ENCODE data around the gene ZNF175. TPM values are rescaled to one million over a fixed set of nuclear protein-coding genes. Genes with fewer than 3 reads are reported as not detected.

Gene ZNF175
- total RNA-seq, 1 experiment from 2014 or later: 16.1 TPM

- no peak overlapping the region for H3K27ac Mint-ChIP-seq (ENCODE audit: unreplicated experiment)
- intact Hi-C loops (cut with micrococcal nuclease; ENCODE audit: unreplicated experiment): no loop called here
- DNase-seq: no peak
- no TSS peak for BruUV-seq (replicated peaks)
- TF ChIP-seq CTCF (IDR thresholded peaks at IDR 0.05; ENCODE audit: unreplicated experiment): no peak
- CTCF ChIA-PET: no interaction called here
- H3K36me3 Mint-ChIP-seq (ENCODE audit: insufficient read depth, unreplicated experiment): no peaks in the 10 kb centered on the region
- no peak overlapping the region for H3K4me3 Mint-ChIP-seq (ENCODE audit: low read depth, unreplicated experiment)
- peaks cover 25% of the 10 kb centered on the region for H3K4me1 Mint-ChIP-seq (ENCODE audit: low read depth, unreplicated experiment)
- peaks cover 3% of the 10 kb centered on the region for H3K9me3 Mint-ChIP-seq (ENCODE audit: low read depth, unreplicated experiment)
- H3K27me3 Mint-ChIP-seq (ENCODE audit: unreplicated experiment): peaks cover 42% of the 10 kb centered on the region
Measured at GRCh38 chr19:51544038-51544437, 27.0 kb upstream of the ZNF175 start.

- Mint-ChIP-seq H3K4me3 (ENCODE audit: low read depth, unreplicated experiment) (no peak overlapping the region), H3K27me3 (ENCODE audit: unreplicated experiment) (peaks cover 41% of the 10 kb centered on the region), H3K27ac (ENCODE audit: unreplicated experiment) (no peak overlapping the region), H3K9me3 (ENCODE audit: low read depth, unreplicated experiment) (peaks cover 3% of the 10 kb centered on the region), H3K4me1 (ENCODE audit: low read depth, unreplicated experiment) (peaks cover 30% of the 10 kb centered on the region), H3K36me3 (ENCODE audit: insufficient read depth, unreplicated experiment) (no peaks in the 10 kb centered on the region)
- CTCF ChIA-PET: interaction anchor here (1.1 kb wide), 1 partner anchor 71 kb away, joined by 4 read pairs; no protein-coding TSS in a partner anchor
- intact Hi-C loops (cut with micrococcal nuclease; ENCODE audit: unreplicated experiment): loop anchor here (2.0 kb wide), 2 partner anchors 25 to 71 kb away; partner anchors contain the start of gene ZNF175
- BruUV-seq (replicated peaks): no TSS peak
- no peak for TF ChIP-seq CTCF (IDR thresholded peaks at IDR 0.05; ENCODE audit: unreplicated experiment)
- DNase-seq: no peak
Measured at GRCh38 chr19:51546107-51546649, 24.9 kb upstream of the ZNF175 start.

GRCh38 chr19:51546650-51547396 lies 24.3 kb upstream of the ZNF175 start:
- peaks cover 41% of the 10 kb centered on the region for H3K27me3 Mint-ChIP-seq (ENCODE audit: unreplicated experiment)
- no peaks in the 10 kb centered on the region for H3K36me3 Mint-ChIP-seq (ENCODE audit: insufficient read depth, unreplicated experiment)
- peaks cover 30% of the 10 kb centered on the region for H3K4me1 Mint-ChIP-seq (ENCODE audit: low read depth, unreplicated experiment)
- CTCF ChIA-PET: interaction anchor here (0.6 to 1.1 kb wide), 3 partner anchors 24 to 72 kb away, joined by 3 to 4 read pairs (median 4); partner anchors contain the start of gene ZNF175
- intact Hi-C loops (cut with micrococcal nuclease; ENCODE audit: unreplicated experiment): loop anchor here (2.0 kb wide), 2 partner anchors 24 to 72 kb away; partner anchors contain the start of gene ZNF175
- H3K27ac Mint-ChIP-seq (ENCODE audit: unreplicated experiment): no peak overlapping the region
- DNase-seq: peak; percentile 57
- no peak overlapping the region for H3K4me3 Mint-ChIP-seq (ENCODE audit: low read depth, unreplicated experiment)
- no peak for TF ChIP-seq CTCF (IDR thresholded peaks at IDR 0.05; ENCODE audit: unreplicated experiment)
- H3K9me3 Mint-ChIP-seq (ENCODE audit: low read depth, unreplicated experiment): peaks cover 3% of the 10 kb centered on the region
- no TSS peak for BruUV-seq (replicated peaks)

- TF ChIP-seq CTCF (IDR thresholded peaks at IDR 0.05; ENCODE audit: unreplicated experiment): no peak
- Mint-ChIP-seq H3K27me3 (ENCODE audit: unreplicated experiment) (peaks cover 41% of the 10 kb centered on the region), H3K9me3 (ENCODE audit: low read depth, unreplicated experiment) (peaks cover 3% of the 10 kb centered on the region), H3K27ac (ENCODE audit: unreplicated experiment) (no peak overlapping the region), H3K4me1 (ENCODE audit: low read depth, unreplicated experiment) (peaks cover 30% of the 10 kb centered on the region), H3K36me3 (ENCODE audit: insufficient read depth, unreplicated experiment) (no peaks in the 10 kb centered on the region), H3K4me3 (ENCODE audit: low read depth, unreplicated experiment) (no peak overlapping the region)
- intact Hi-C loops (cut with micrococcal nuclease; ENCODE audit: unreplicated experiment): loop anchor here (2.0 kb wide), 2 partner anchors 23 to 73 kb away; partner anchors contain the start of gene ZNF175
- CTCF ChIA-PET: interaction anchor here (0.6 to 1.3 kb wide), 3 partner anchors 36 to 191 kb away, joined by 3 to 4 read pairs (median 4); no protein-coding TSS in a partner anchor
- no peak for DNase-seq
- BruUV-seq (replicated peaks): no TSS peak
Measured at GRCh38 chr19:51547397-51548212, 23.5 kb upstream of the ZNF175 start.

Measured in Calu3 (cell line).